HUES64 (cell line): ENCODE measurements around the gene OR13C2.

Source experiments
- H3K27ac ChIP-seq: 2 replicates; pipeline ENCODE4 v1.7.0; 2013; ENCODE audit warnings: low read depth, low read length, inconsistent platforms
- H3K27me3 ChIP-seq: 2 replicates; pipeline ENCODE4 v1.6.1; 2013; ENCODE audit warnings: mild to moderate bottlenecking, low read length; ENCODE audit not compliant: insufficient read depth
- H3K36me3 ChIP-seq: 2 replicates; pipeline ENCODE4 v1.6.1; 2013; ENCODE audit warnings: mild to moderate bottlenecking, low read length; ENCODE audit not compliant: insufficient read depth
- H3K4me1 ChIP-seq: 2 replicates; pipeline ENCODE4 v1.6.1; 2013; ENCODE audit warnings: mild to moderate bottlenecking, low read length, moderate library complexity; ENCODE audit not compliant: insufficient read depth
- H3K4me3 ChIP-seq: 2 replicates; pipeline ENCODE4 v1.5.1; 2013; ENCODE audit warnings: mild to moderate bottlenecking, low read length, moderate library complexity
- H3K9ac ChIP-seq: 2 replicates; pipeline ENCODE4 v1.6.1; 2013; ENCODE audit warnings: mild to moderate bottlenecking, low read depth, low read length
- H3K9me3 ChIP-seq: 2 replicates; pipeline ENCODE4 v1.6.1; 2013; ENCODE audit warnings: low read depth, low read length; ENCODE audit not compliant: insufficient read depth
- WGBS: fragments of 150-250, 120-280 bp; methylation state at CpG from one replicate; pipeline ENCODE4 v1.1.7; 2013; ENCODE audit warnings: missing lambda C conversion rate; 5-methylcytosine and 5-hydroxymethylcytosine counted together

The OR13C2 gene

GRCh38 chr9:104589626-104590025, 15.8 kb downstream of the OR13C2 start:
- Histone ChIP-seq H3K4me1 (no peaks in the 10 kb centered on the region), H3K27me3 (no peaks in the 10 kb centered on the region), H3K27ac (no peak overlapping the region), H3K9ac (no peak overlapping the region), H3K9me3 (0 out of 2 replicates have a peak, but pooled peaks cover 12% of the 10 kb centered on the region), H3K4me3 (no peak overlapping the region), H3K36me3 (no peaks in the 10 kb centered on the region)
- 27% methylated on average over 1 of the region's 1 CpG for WGBS

- Histone ChIP-seq H3K4me1 (no peaks in the 10 kb centered on the region), H3K9me3 (no peaks in the 10 kb centered on the region), H3K27ac (no peak overlapping the region), H3K36me3 (no peaks in the 10 kb centered on the region), H3K4me3 (no peak overlapping the region), H3K27me3 (no peaks in the 10 kb centered on the region), H3K9ac (no peak overlapping the region)
- WGBS: 100% methylated on average over 1 of the region's 1 CpG
Observed at GRCh38 chr9:104586496-104587180, 18.8 kb downstream of the OR13C2 start.

GRCh38 chr9:104580562-104580961, 24.9 kb downstream of the OR13C2 start:
- Histone ChIP-seq H3K27ac (no peak overlapping the region), H3K27me3 (no peaks in the 10 kb centered on the region), H3K4me1 (no peaks in the 10 kb centered on the region), H3K9ac (no peak overlapping the region), H3K4me3 (no peak overlapping the region), H3K9me3 (no peaks in the 10 kb centered on the region), H3K36me3 (no peaks in the 10 kb centered on the region)
- WGBS: no CpG with 5 or more reads among the region's 1 CpG

- WGBS: 89% methylated on average over 5 of the region's 5 CpGs
- Histone ChIP-seq H3K9me3 (no peaks in the 10 kb centered on the region), H3K36me3 (no peaks in the 10 kb centered on the region), H3K27ac (no peak overlapping the region), H3K4me1 (no peaks in the 10 kb centered on the region), H3K4me3 (no peak overlapping the region), H3K27me3 (no peaks in the 10 kb centered on the region), H3K9ac (no peak overlapping the region)
Observed at GRCh38 chr9:104577263-104577662, 28.2 kb downstream of the OR13C2 start.

- Histone ChIP-seq H3K36me3 (no peaks in the 10 kb centered on the region), H3K4me1 (no peaks in the 10 kb centered on the region), H3K9ac (no peak overlapping the region), H3K9me3 (peaks cover 6% of the 10 kb centered on the region; the same call in 1 of the 2 replicates), H3K27me3 (no peaks in the 10 kb centered on the region), H3K4me3 (no peak overlapping the region), H3K27ac (no peak overlapping the region)
- 77% methylated on average over 2 of the region's 2 CpGs for WGBS
Observed at GRCh38 chr9:104575456-104575855, 30.0 kb downstream of the OR13C2 start.

GRCh38 chr9:104572612-104573011, 32.8 kb downstream of the OR13C2 start:
- WGBS: no CpG with 5 or more reads among the region's 1 CpG
- Histone ChIP-seq H3K36me3 (no peaks in the 10 kb centered on the region), H3K4me1 (no peaks in the 10 kb centered on the region), H3K27ac (no peak overlapping the region), H3K4me3 (no peak overlapping the region), H3K9ac (no peak overlapping the region), H3K9me3 (peaks cover 6% of the 10 kb centered on the region; the same call in 1 of the 2 replicates), H3K27me3 (no peaks in the 10 kb centered on the region)

GRCh38 chr9:104568868-104569267, 36.6 kb downstream of the OR13C2 start, which contains the start of gene OR13C8:
OR13C8 (plus strand) TSS chr9:104569168; CDS start chr9:104569168, 0 bp downstream.
- Histone ChIP-seq H3K36me3 (no peaks in the 10 kb centered on the region), H3K9me3 (peaks cover 6% of the 10 kb centered on the region; the same call in 1 of the 2 replicates), H3K4me1 (no peaks in the 10 kb centered on the region), H3K4me3 (no peak within 1 kb of the TSS), H3K9ac (no peak within 1 kb of the TSS), H3K27ac (no peak within 1 kb of the TSS), H3K27me3 (no peaks in the 10 kb centered on the region)
- WGBS: 94% methylated on average over 4 of the region's 4 CpGs

- WGBS: 66% methylated on average over 1 of the region's 1 CpG
- Histone ChIP-seq H3K27ac (no peak overlapping the region), H3K4me3 (no peak overlapping the region), H3K27me3 (no peaks in the 10 kb centered on the region), H3K9me3 (no peaks in the 10 kb centered on the region), H3K4me1 (no peaks in the 10 kb centered on the region), H3K36me3 (no peaks in the 10 kb centered on the region), H3K9ac (no peak overlapping the region)
Observed at GRCh38 chr9:104564358-104564757, 41.1 kb downstream of the OR13C2 start.

- Histone ChIP-seq H3K36me3 (no peaks in the 10 kb centered on the region), H3K4me3 (no peak overlapping the region), H3K9ac (no peak overlapping the region), H3K27ac (no peak overlapping the region), H3K4me1 (no peaks in the 10 kb centered on the region), H3K9me3 (no peaks in the 10 kb centered on the region), H3K27me3 (no peaks in the 10 kb centered on the region)
- WGBS: 84% methylated on average over 8 of the region's 8 CpGs
Observed at GRCh38 chr9:104556830-104557634, 48.4 kb downstream of the OR13C2 start.

- Histone ChIP-seq H3K9ac (no peak overlapping the region), H3K4me1 (no peaks in the 10 kb centered on the region), H3K4me3 (no peak overlapping the region), H3K36me3 (no peaks in the 10 kb centered on the region), H3K9me3 (no peaks in the 10 kb centered on the region), H3K27ac (no peak overlapping the region), H3K27me3 (no peaks in the 10 kb centered on the region)
- no CpG with 5 or more reads among the region's 1 CpG for WGBS
Observed at GRCh38 chr9:104555521-104555920, 49.9 kb downstream of the OR13C2 start.
